ENCODE measurements around the gene HOXC10. TPM values are rescaled to one million over a fixed set of nuclear protein-coding genes. Genes with fewer than 3 reads are reported as not detected.

HOXC10 gene
- total and polyA plus RNA-seq, 10 of the 15 experiments (the other 5 are each of a cell fraction or from before 2014, with no cell fraction given): 0.59 TPM; not detected in 9

- TF ChIP-seq SIN3A (IDR thresholded peaks at IDR 0.05; ENCODE audit: low read depth, low read length) (no peak), ZNF217 (IDR thresholded peaks at IDR 0.05) (no peak), SMC3 (IDR thresholded peaks at IDR 0.05; ENCODE audit: borderline replicate concordance, low read length) (no peak), SUZ12 (IDR thresholded peaks at IDR 0.05; ENCODE audit: unreplicated experiment) (peak; percentile 21), STAT3 (IDR thresholded peaks at IDR 0.05; ENCODE audit: low read depth, low read length) (no peak), GABPA (IDR thresholded peaks at IDR 0.05; ENCODE audit: low read depth) (no peak), RFX5 (IDR thresholded peaks at IDR 0.05; ENCODE audit: low read depth, low read length) (no peak), MAX (IDR thresholded peaks at IDR 0.05; ENCODE audit: low read depth, low read length) (no peak)
These were observed 3.0 kb upstream of the HOXC10 start (continued) for GRCh38 chr12:53981634-53982565.

GRCh38 chr12:53982648-53983567 is 2.0 kb upstream of the HOXC10 start:
- ChIA-PET RAD21 (ENCODE audit: unreplicated experiment) (no interaction called here), CTCF (no interaction called here), POLR2A (no interaction called here), SMC1A (ENCODE audit: uncharacterized antibody, unreplicated experiment) (no interaction called here)
- no peak for FAIRE-seq
- no peak for ATAC-seq
- H4K20me1 ChIP-seq (ENCODE audit: control insufficient read depth, insufficient read depth): no peaks in the 10 kb centered on the region
- no peak for DNase-seq (ENCODE audit: low read depth, low spot score)
- H3K27me3 ChIP-seq (replicated peaks in 1 of 2; ENCODE audit: control insufficient read depth in 2 of 2, insufficient read depth in 2 of 2, low read length in 1 of 2): peaks cover 32 to 49% of the 10 kb centered on the region in 2 experiments
- H3K36me3 ChIP-seq (ENCODE audit: control insufficient read depth in 2 of 2, insufficient read depth in 2 of 2, low read length in 1 of 2): no peaks in the 10 kb centered on the region
- H3K9me3 ChIP-seq (replicated peaks; ENCODE audit: control insufficient read depth, insufficient read depth, low read length): no peaks in the 10 kb centered on the region
- intact Hi-C loops (cut with micrococcal nuclease; ENCODE audit: unreplicated experiment) (loop anchor here (10.0 kb wide), 2 partner anchors 188 to 278 kb away; no protein-coding TSS in a partner anchor), in situ Hi-C loops (cut with MboI) (no loop called here)
- H3K79me2 ChIP-seq (ENCODE audit: control insufficient read depth, insufficient read depth, low read length): no peaks in the 10 kb centered on the region
- peaks cover 23% of the 10 kb centered on the region for H3K4me1 ChIP-seq (ENCODE audit: control insufficient read depth, insufficient read depth, low read length)
- no peak overlapping the region for H3K9ac ChIP-seq (ENCODE audit: control insufficient read depth, insufficient read depth, low read length)
- no peak overlapping the region for H3K27ac ChIP-seq (ENCODE audit: control insufficient read depth, insufficient read depth)
- no peak overlapping the region for H3K4me3 ChIP-seq
- BruUV-seq (replicated peaks): no TSS peak
- H2AFZ ChIP-seq (ENCODE audit: control insufficient read depth, low read depth, low read length): no peak overlapping the region
- H3K4me2 ChIP-seq (ENCODE audit: control insufficient read depth, insufficient read depth): no peak overlapping the region
- 21% methylated on average over 26 of the region's 26 CpGs for WGBS (ENCODE audit: insufficient coverage, insufficient replicate concordance, low lambda C conversion rate, missing lambda C conversion rate)
- TF ChIP-seq SREBF2 (IDR thresholded peaks at IDR 0.05; ENCODE audit: low read length) (no peak), ZNF622 (IDR thresholded peaks at IDR 0.05) (no peak), E4F1 (IDR thresholded peaks at IDR 0.05; ENCODE audit: borderline replicate concordance, partially characterized antibody) (no peak), YY1 (IDR thresholded peaks at IDR 0.05; ENCODE audit: low read depth, low read length) (no peak), MXI1 (IDR thresholded peaks at IDR 0.05; ENCODE audit: low read depth, low read length) (no peak), SIX5 (IDR thresholded peaks at IDR 0.05; ENCODE audit: low read depth, low read length, severe bottlenecking) (no peak), ZNF217 (IDR thresholded peaks at IDR 0.05) (no peak), SMC3 (IDR thresholded peaks at IDR 0.05; ENCODE audit: borderline replicate concordance, low read length) (no peak), STAT1 (conservative IDR thresholded peaks at IDR 0.05) (no peak), FOXK2 (IDR thresholded peaks at IDR 0.05) (no peak), MTA3 (IDR thresholded peaks at IDR 0.05; ENCODE audit: borderline replicate concordance, low read length) (no peak)
- TF ChIP-seq, protein P1, sequence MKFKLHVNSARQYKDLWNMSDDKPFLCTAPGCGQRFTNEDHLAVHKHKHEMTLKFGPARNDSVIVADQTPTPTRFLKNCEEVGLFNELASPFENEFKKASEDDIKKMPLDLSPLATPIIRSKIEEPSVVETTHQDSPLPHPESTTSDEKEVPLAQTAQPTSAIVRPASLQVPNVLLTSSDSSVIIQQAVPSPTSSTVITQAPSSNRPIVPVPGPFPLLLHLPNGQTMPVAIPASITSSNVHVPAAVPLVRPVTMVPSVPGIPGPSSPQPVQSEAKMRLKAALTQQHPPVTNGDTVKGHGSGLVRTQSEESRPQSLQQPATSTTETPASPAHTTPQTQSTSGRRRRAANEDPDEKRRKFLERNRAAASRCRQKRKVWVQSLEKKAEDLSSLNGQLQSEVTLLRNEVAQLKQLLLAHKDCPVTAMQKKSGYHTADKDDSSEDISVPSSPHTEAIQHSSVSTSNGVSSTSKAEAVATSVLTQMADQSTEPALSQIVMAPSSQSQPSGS (IDR thresholded peaks at IDR 0.05; ENCODE audit: low read length): no peak
